Keratinocyte (primary cell): ENCODE results near the gene CTSS.

Experiments used
- CTCF ChIP-seq, 3 experiments: IDR thresholded peaks in 1 of 3; conservative IDR thresholded peaks in 1 of 3; optimal IDR thresholded peaks in 1 of 3; 2 replicates in 2 of 3; 3 replicates in 1 of 3; pipeline versions ENCODE3 to v1.5.1; 2011; ENCODE audit warnings: low read length in 3 of 3, mild to moderate bottlenecking in 3 of 3, moderate library complexity in 2 of 3, control low read depth in 1 of 3, inconsistent platforms in 1 of 3; ENCODE audit not compliant: insufficient read depth in 2 of 3; ENCODE audit errors: extremely low read depth in 1 of 3
- EZH2 ChIP-seq: IDR thresholded peaks from one replicate; pipeline ENCODE4 v1.6.1; 2012; ENCODE audit warnings: inconsistent platforms, mild to moderate bottlenecking, low read length, moderate library complexity

DNA sequence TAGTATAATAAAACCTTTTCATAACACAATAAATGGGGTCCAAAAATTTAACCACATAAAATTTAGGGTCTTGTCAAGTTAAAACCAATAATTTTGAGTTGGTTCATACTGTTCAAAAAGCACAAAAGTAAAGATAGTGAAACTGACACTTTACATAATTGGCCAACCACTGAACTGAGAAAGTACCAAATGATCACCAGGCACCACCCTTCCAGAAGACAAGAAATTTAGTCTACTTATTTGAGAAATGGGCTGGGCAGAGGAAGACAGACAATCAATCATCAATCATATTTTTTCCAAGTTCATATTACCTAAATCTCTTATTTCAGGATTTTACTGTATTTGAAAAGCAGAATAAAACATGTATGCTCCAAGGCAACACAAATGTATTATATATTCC is 62.2 kb downstream of the CTSS start:
- no peak for TF ChIP-seq CTCF (optimal IDR thresholded peaks at IDR 0.05 in 1 of 3, IDR thresholded peaks at IDR 0.05 in 1 of 3, conservative IDR thresholded peaks at IDR 0.05 in 1 of 3; ENCODE audit: extremely low read depth in 1 of 3, insufficient read depth in 2 of 3, low read length in 3 of 3)
- TF ChIP-seq EZH2, result no peak
